Endothelial cell of umbilical vein (primary cell): ENCODE data around the gene FGF22. TPM values are rescaled to one million over a fixed set of nuclear protein-coding genes. Genes with fewer than 3 reads are reported as not detected.

ENCODE experiments used
- BruUV-seq: library from RNA; stranded (reverse); fragments of 400-500 nt; replicated peaks from 2 replicates; lab custom pipeline; 2021; lab: Mats Ljungman, UMichigan
- CTCF ChIA-PET: fragments of 300-600, 350-600 bp; sonication (Branson Sonifier 250); formaldehyde crosslinking; loops from one replicate; lab custom pipeline; 2021; ENCODE audit warnings: antibody characterized with exemption, inconsistent platforms; lab: Charles Lee
- POLR2A ChIA-PET: fragments of 300-600, 350-600 bp; sonication (Branson Sonifier 250); formaldehyde crosslinking; loops from one replicate; lab custom pipeline; 2021; ENCODE audit warnings: antibody characterized with exemption, inconsistent platforms; lab: Charles Lee
- DNase-seq: peaks from one replicate; pipeline ENCODE4 v3.0.0-alpha.2; 2011; ENCODE audit warnings: low read depth, low spot score
- FAIRE-seq: peaks from 2 replicates; lab custom pipeline; 2011; peaks lifted over from hg19 to GRCh38; lab: Jason Lieb, UNC
- H2AFZ ChIP-seq: 2 replicates; pipeline ENCODE4 v1.6.0; 2012; ENCODE audit warnings: low read depth, low read length, control low read depth, inconsistent platforms
- H3K27ac ChIP-seq: 2 replicates; pipeline ENCODE4 v1.5.1; 2011; ENCODE audit warnings: low read depth, mild to moderate bottlenecking, control low read depth, low read length, moderate library complexity; ENCODE audit not compliant: insufficient read depth
- H3K27me3 ChIP-seq, 2 experiments: 2 replicates each; pipeline versions ENCODE4 v1.6.0 to v1.6.1; 2011; ENCODE audit warnings: low read length in 2 of 2, mixed read lengths in 1 of 2; ENCODE audit not compliant: control insufficient read depth in 2 of 2, insufficient read depth in 2 of 2
- H3K36me3 ChIP-seq, 2 experiments: 2 replicates in 1 of 2; 3 replicates in 1 of 2; pipeline ENCODE4 v1.5.1; 2011; ENCODE audit warnings: low read length in 2 of 2, mild to moderate bottlenecking in 1 of 2, moderate library complexity in 1 of 2; ENCODE audit not compliant: control insufficient read depth in 2 of 2, insufficient read depth in 2 of 2; ENCODE audit errors: extremely low read depth in 1 of 2
- H3K4me1 ChIP-seq: 3 replicates; pipeline ENCODE4 v1.5.1; 2011; ENCODE audit warnings: mild to moderate bottlenecking, low read length; ENCODE audit not compliant: control insufficient read depth, insufficient read depth; ENCODE audit errors: extremely low read depth
- H3K4me2 ChIP-seq: 2 replicates; pipeline ENCODE4 v1.6.1; 2011; ENCODE audit warnings: low read length, control low read depth, mixed read lengths; ENCODE audit not compliant: insufficient read depth
- H3K4me3 ChIP-seq, 3 experiments: fragments of 200-600 bp in 1 of 3; sonication (generic), shearing (Covaris generic) in 1 of 3; replicated peaks in 1 of 3; 2 replicates each; pipeline ENCODE4 v1.5.1; 2011 to 2016; ENCODE audit warnings: control low read depth in 3 of 3, low read length in 3 of 3, mild to moderate bottlenecking in 2 of 3, inconsistent platforms in 1 of 3, low read depth in 1 of 3, moderate library complexity in 1 of 3; ENCODE audit not compliant: insufficient read depth in 1 of 3
- H3K79me2 ChIP-seq: 2 replicates; pipeline ENCODE4 v1.6.0; 2012; ENCODE audit warnings: low read length, inconsistent platforms; ENCODE audit not compliant: control insufficient read depth, insufficient read depth
- H3K9ac ChIP-seq: replicated peaks from 2 replicates; pipeline ENCODE3; 2011; ENCODE audit warnings: low read length, control low read depth; ENCODE audit not compliant: insufficient read depth; ENCODE audit errors: extremely low read depth
- H3K9me1 ChIP-seq: replicated peaks from 3 replicates; pipeline ENCODE4 v1.6.0; 2011; ENCODE audit warnings: mild to moderate bottlenecking, low read length; ENCODE audit not compliant: control insufficient read depth, insufficient read depth; ENCODE audit errors: extremely low read depth
- H3K9me3 ChIP-seq: replicated peaks from 2 replicates; pipeline ENCODE4 v1.5.1; 2012; ENCODE audit warnings: low read length, inconsistent platforms; ENCODE audit not compliant: control insufficient read depth, insufficient read depth
- H4K20me1 ChIP-seq: replicated peaks from 2 replicates; pipeline ENCODE3; 2011; ENCODE audit warnings: mild to moderate bottlenecking, low read length; ENCODE audit not compliant: control insufficient read depth, insufficient read depth; ENCODE audit errors: extremely low read depth
- EZH2 ChIP-seq: IDR thresholded peaks from 2 replicates; pipeline ENCODE4 v1.6.1; 2012; ENCODE audit warnings: borderline replicate concordance, low read depth, mild to moderate bottlenecking, moderate library complexity, low read length, inconsistent platforms; ENCODE audit not compliant: severe bottlenecking
- FOS ChIP-seq: IDR thresholded peaks from 2 replicates; pipeline ENCODE4 v1.6.1; 2011; ENCODE audit warnings: mild to moderate bottlenecking, low read length, moderate library complexity, borderline replicate concordance; ENCODE audit not compliant: insufficient read depth
- GATA2 ChIP-seq: IDR thresholded peaks from 2 replicates; pipeline ENCODE4 v1.7.0; 2011; ENCODE audit warnings: low read depth, mild to moderate bottlenecking, moderate library complexity, mixed read lengths, low read length; ENCODE audit not compliant: insufficient read length, insufficient read depth
- JUN ChIP-seq: IDR thresholded peaks from 2 replicates; pipeline ENCODE4 v1.6.1; 2011; ENCODE audit warnings: borderline replicate concordance, low read depth; ENCODE audit not compliant: insufficient read length, insufficient read depth
- MYC ChIP-seq: IDR thresholded peaks from one replicate; pipeline ENCODE4 v1.6.1; 2011; ENCODE audit warnings: mild to moderate bottlenecking, low read depth, low read length
- POLR2A ChIP-seq: IDR thresholded peaks from 2 replicates; pipeline ENCODE4 v1.6.1; 2012; ENCODE audit warnings: low read depth, mild to moderate bottlenecking, control low read depth, low read length
- POLR2AphosphoS5 ChIP-seq: IDR thresholded peaks from 2 replicates; pipeline ENCODE4 v1.6.1; 2012; ENCODE audit warnings: low read depth, mild to moderate bottlenecking, control low read depth, low read length, moderate library complexity; ENCODE audit not compliant: insufficient read depth
- dilution Hi-C: fragments of 300-500 bp; cut with MboI; formaldehyde crosslinking; loops from one replicate; pipeline ENCODE4 v1.15.0; 2019; ENCODE audit warnings: low sequenced_read_pairs; ENCODE audit not compliant: extremely low pct_ligation_motif_present
- intact Hi-C: fragments of 100-400 bp; cut with micrococcal nuclease; formaldehyde crosslinking; loops from one replicate; pipeline ENCODE4 v1.10.0; 2022
- polyA plus RNA-seq, 4 experiments: library from polyadenylated mRNA; depleted of rRNA in 3 of 4; stranded (reverse) in 3 of 4; unstranded in 1 of 4; fragments of >200 nt; gene quantifications; 2 replicates each; pipeline versions ENCODE4 v1.2.1 to v1.2.3, GENCODE V29; 2011 to 2012; ENCODE audit warnings: missing spikeins in 1 of 4
- total RNA-seq: library from RNA; stranded (reverse); gene quantifications from 2 replicates; pipeline ENCODE4 v1.2.3, GENCODE V29; 2021
- TF ChIP-seq, protein P1 (sequence below): IDR thresholded peaks from 2 replicates; pipeline ENCODE4 v1.6.1; 2011; ENCODE audit not compliant: insufficient read depth, insufficient read length
- TF ChIP-seq, protein P2 (sequence below), 2 donors: IDR thresholded peaks; 1 replicate in 1 of 2; 2 replicates in 1 of 2; pipeline ENCODE4 v1.5.1; 2011; ENCODE audit warnings: low read length in 2 of 2, mild to moderate bottlenecking in 2 of 2, moderate library complexity in 2 of 2, control low read depth in 1 of 2, inconsistent platforms in 1 of 2, low read depth in 1 of 2; ENCODE audit not compliant: insufficient read depth in 1 of 2; ENCODE audit errors: extremely low read depth in 1 of 2

Gene FGF22
- total and polyA plus RNA-seq, 2 donors (not counting 3 experiments of a cell fraction or from before 2014, with no cell fraction given): 0.07 TPM; not detected in 1

DNA sequence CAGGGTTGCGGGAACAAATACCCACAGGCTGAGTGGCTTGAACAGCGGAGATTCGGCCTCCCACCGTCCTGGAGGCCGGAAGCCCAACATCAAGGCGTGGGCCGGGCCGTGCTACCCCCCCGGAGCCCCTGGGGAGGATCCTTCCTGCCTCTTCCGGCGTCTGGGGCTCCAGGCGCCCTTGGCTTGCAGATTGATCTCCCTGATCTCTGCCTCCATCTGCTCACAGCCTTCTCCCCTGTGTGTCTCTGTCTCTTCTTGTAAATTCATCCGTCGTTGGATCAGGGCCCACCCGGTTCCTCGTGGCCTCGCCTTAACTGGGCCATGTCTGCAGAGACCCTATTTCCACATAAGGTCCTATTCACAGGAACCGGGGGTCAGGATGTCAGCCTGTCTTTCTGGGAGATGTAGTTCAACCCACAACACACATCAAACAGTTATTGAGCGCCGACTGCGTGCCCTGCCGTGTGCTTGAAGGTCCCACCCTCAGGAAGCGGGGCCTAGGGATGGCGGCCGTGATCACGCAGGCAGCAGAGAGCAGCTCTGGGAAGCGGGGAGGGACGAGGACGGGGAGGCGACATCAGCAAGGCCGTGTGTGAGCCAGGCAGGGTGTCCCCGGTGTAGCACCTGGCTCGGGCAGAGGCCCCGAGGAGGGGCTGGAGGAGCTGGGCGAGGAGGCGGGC, 28.7 kb upstream of the FGF22 start:
- intact Hi-C loops: no loop called here
- ChIA-PET POLR2A (no interaction called here), CTCF (no interaction called here)
- peak overlapping the region; percentile 50 for H2AFZ ChIP-seq
- H3K27me3 ChIP-seq: no peaks in the 10 kb centered on the region
- no peaks in the 10 kb centered on the region for H3K36me3 ChIP-seq
- dilution Hi-C loops: no loop called here
- no peak for FAIRE-seq
- no peaks in the 10 kb centered on the region for H3K9me1 ChIP-seq
- H3K4me1 ChIP-seq: peaks cover 8% of the 10 kb centered on the region
- no TSS peak for BruUV-seq
- H3K4me3 ChIP-seq: no peak overlapping the region
- H3K27ac ChIP-seq: no peak overlapping the region
- H4K20me1 ChIP-seq: no peaks in the 10 kb centered on the region
- H3K9ac ChIP-seq: no peak overlapping the region
- peak overlapping the region; percentile 1 for H3K4me2 ChIP-seq
- no peaks in the 10 kb centered on the region for H3K79me2 ChIP-seq
- H3K9me3 ChIP-seq: no peaks in the 10 kb centered on the region
- DNase-seq: no peak
- TF ChIP-seq, protein P1, sequence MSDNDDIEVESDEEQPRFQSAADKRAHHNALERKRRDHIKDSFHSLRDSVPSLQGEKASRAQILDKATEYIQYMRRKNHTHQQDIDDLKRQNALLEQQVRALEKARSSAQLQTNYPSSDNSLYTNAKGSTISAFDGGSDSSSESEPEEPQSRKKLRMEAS: no peak
- TF ChIP-seq POLR2AphosphoS5: no peak
- TF ChIP-seq, protein P2, sequence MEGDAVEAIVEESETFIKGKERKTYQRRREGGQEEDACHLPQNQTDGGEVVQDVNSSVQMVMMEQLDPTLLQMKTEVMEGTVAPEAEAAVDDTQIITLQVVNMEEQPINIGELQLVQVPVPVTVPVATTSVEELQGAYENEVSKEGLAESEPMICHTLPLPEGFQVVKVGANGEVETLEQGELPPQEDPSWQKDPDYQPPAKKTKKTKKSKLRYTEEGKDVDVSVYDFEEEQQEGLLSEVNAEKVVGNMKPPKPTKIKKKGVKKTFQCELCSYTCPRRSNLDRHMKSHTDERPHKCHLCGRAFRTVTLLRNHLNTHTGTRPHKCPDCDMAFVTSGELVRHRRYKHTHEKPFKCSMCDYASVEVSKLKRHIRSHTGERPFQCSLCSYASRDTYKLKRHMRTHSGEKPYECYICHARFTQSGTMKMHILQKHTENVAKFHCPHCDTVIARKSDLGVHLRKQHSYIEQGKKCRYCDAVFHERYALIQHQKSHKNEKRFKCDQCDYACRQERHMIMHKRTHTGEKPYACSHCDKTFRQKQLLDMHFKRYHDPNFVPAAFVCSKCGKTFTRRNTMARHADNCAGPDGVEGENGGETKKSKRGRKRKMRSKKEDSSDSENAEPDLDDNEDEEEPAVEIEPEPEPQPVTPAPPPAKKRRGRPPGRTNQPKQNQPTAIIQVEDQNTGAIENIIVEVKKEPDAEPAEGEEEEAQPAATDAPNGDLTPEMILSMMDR (IDR thresholded peaks at IDR 0.05; ENCODE audit: extremely low read depth in 1 of 2, insufficient read depth in 1 of 2, low read depth in 1 of 2, low read length in 2 of 2): no peak
- TF ChIP-seq GATA2: no peak
- no peak for TF ChIP-seq FOS
- no peak for TF ChIP-seq MYC
- TF ChIP-seq JUN: no peak
- no peak for TF ChIP-seq EZH2
- TF ChIP-seq POLR2A: no peak
